ENCODE data around the gene PDK1. TPM values are rescaled to one million over a fixed set of nuclear protein-coding genes. Genes with fewer than 3 reads are reported as not detected.

The PDK1 gene
- total RNA-seq, 1 donor = 26.8 TPM

- Histone ChIP-seq H4K20me1 (ENCODE audit: insufficient read depth, low read length) (no peaks in the 10 kb centered on the region), H3K27me3 (ENCODE audit: insufficient read depth, low read length) (no peaks in the 10 kb centered on the region), H3K79me2 (ENCODE audit: insufficient read depth, low read length) (no peaks in the 10 kb centered on the region), H2AFZ (ENCODE audit: low read length) (no peak overlapping the region), H3K27ac (ENCODE audit: low read depth, low read length) (no peak overlapping the region), H3K4me1 (ENCODE audit: insufficient read depth, low read length) (no peaks in the 10 kb centered on the region), H3K4me3 (ENCODE audit: insufficient read depth, low read length) (no peak overlapping the region), H3K4me2 (ENCODE audit: insufficient read depth, low read length) (no peak overlapping the region), H3K9me3 (ENCODE audit: low read depth, low read length) (no peaks in the 10 kb centered on the region), H3K36me3 (ENCODE audit: insufficient read depth, low read length) (peaks cover 17% of the 10 kb centered on the region)
- no peak for TF ChIP-seq CTCF (IDR thresholded peaks at IDR 0.05; ENCODE audit: extremely low read depth, low read depth, low read length)
- no peak for DNase-seq (ENCODE audit: insufficient read length, low spot score, missing footprints)
Measured at GRCh38 chr2:172599947-172600346, 44.1 kb downstream of the PDK1 start.

- no peak overlapping the region for H3K4me3 ChIP-seq (ENCODE audit: insufficient read depth, low read length)
- TF ChIP-seq CTCF (IDR thresholded peaks at IDR 0.05; ENCODE audit: extremely low read depth, low read depth, low read length) = no peak
- no peaks in the 10 kb centered on the region for H3K27me3 ChIP-seq (ENCODE audit: insufficient read depth, low read length)
- no peak overlapping the region for H3K27ac ChIP-seq (ENCODE audit: low read depth, low read length)
- DNase-seq (ENCODE audit: insufficient read length, low spot score, missing footprints) = no peak
- no peaks in the 10 kb centered on the region for H3K9me3 ChIP-seq (ENCODE audit: low read depth, low read length)
- no peak overlapping the region for H2AFZ ChIP-seq (ENCODE audit: low read length)
- H3K4me1 ChIP-seq (ENCODE audit: insufficient read depth, low read length) = no peaks in the 10 kb centered on the region
- H3K79me2 ChIP-seq (ENCODE audit: insufficient read depth, low read length) = no peaks in the 10 kb centered on the region
- H4K20me1 ChIP-seq (ENCODE audit: insufficient read depth, low read length) = no peaks in the 10 kb centered on the region
- H3K36me3 ChIP-seq (ENCODE audit: insufficient read depth, low read length) = peaks cover 17% of the 10 kb centered on the region
- H3K4me2 ChIP-seq (ENCODE audit: insufficient read depth, low read length) = no peak overlapping the region
Measured at GRCh38 chr2:172600557-172601008, 44.7 kb downstream of the PDK1 start.

GRCh38 chr2:172606285-172606684, 50.4 kb downstream of the PDK1 start:
- DNase-seq (ENCODE audit: insufficient read length, low spot score, missing footprints) = no peak

GRCh38 chr2:172607379-172607928, 51.6 kb downstream of the PDK1 start:
- no peaks in the 10 kb centered on the region for H4K20me1 ChIP-seq (ENCODE audit: insufficient read depth, low read length)
- no peaks in the 10 kb centered on the region for H3K4me1 ChIP-seq (ENCODE audit: insufficient read depth, low read length)
- H3K4me2 ChIP-seq (ENCODE audit: insufficient read depth, low read length) = no peak overlapping the region
- no peak for TF ChIP-seq CTCF (IDR thresholded peaks at IDR 0.05; ENCODE audit: extremely low read depth, low read depth, low read length)
- H2AFZ ChIP-seq (ENCODE audit: low read length) = no peak overlapping the region
- no peak overlapping the region for H3K4me3 ChIP-seq (ENCODE audit: insufficient read depth, low read length)
- peak; percentile 66 for DNase-seq (ENCODE audit: insufficient read length, low spot score, missing footprints)
- H3K79me2 ChIP-seq (ENCODE audit: insufficient read depth, low read length) = no peaks in the 10 kb centered on the region
- H3K27ac ChIP-seq (ENCODE audit: low read depth, low read length) = no peak overlapping the region
- no peaks in the 10 kb centered on the region for H3K36me3 ChIP-seq (ENCODE audit: insufficient read depth, low read length)
- H3K9me3 ChIP-seq (ENCODE audit: low read depth, low read length) = no peaks in the 10 kb centered on the region
- no peaks in the 10 kb centered on the region for H3K27me3 ChIP-seq (ENCODE audit: insufficient read depth, low read length)

More at GRCh38 chr2:172606285-172606684, 50.4 kb downstream of the PDK1 start:
- no peaks in the 10 kb centered on the region for H3K27me3 ChIP-seq (ENCODE audit: insufficient read depth, low read length)
- no peaks in the 10 kb centered on the region for H3K79me2 ChIP-seq (ENCODE audit: insufficient read depth, low read length)
- H4K20me1 ChIP-seq (ENCODE audit: insufficient read depth, low read length) = no peaks in the 10 kb centered on the region
- no peak overlapping the region for H2AFZ ChIP-seq (ENCODE audit: low read length)
- no peak overlapping the region for H3K4me3 ChIP-seq (ENCODE audit: insufficient read depth, low read length)
- no peaks in the 10 kb centered on the region for H3K4me1 ChIP-seq (ENCODE audit: insufficient read depth, low read length)
- H3K4me2 ChIP-seq (ENCODE audit: insufficient read depth, low read length) = no peak overlapping the region
- H3K27ac ChIP-seq (ENCODE audit: low read depth, low read length) = no peak overlapping the region
- no peaks in the 10 kb centered on the region for H3K9me3 ChIP-seq (ENCODE audit: low read depth, low read length)
- no peak for TF ChIP-seq CTCF (IDR thresholded peaks at IDR 0.05; ENCODE audit: extremely low read depth, low read depth, low read length)
- no peaks in the 10 kb centered on the region for H3K36me3 ChIP-seq (ENCODE audit: insufficient read depth, low read length)
